ENCODE measurements around the gene OR7D2. TPM values are rescaled to one million over a fixed set of nuclear protein-coding genes. Genes with fewer than 3 reads are reported as not detected.

OR7D2 gene
- total RNA-seq, 4 donors from 2014 or later: 0.12 to 0.17 TPM; not detected in 2

DNA sequence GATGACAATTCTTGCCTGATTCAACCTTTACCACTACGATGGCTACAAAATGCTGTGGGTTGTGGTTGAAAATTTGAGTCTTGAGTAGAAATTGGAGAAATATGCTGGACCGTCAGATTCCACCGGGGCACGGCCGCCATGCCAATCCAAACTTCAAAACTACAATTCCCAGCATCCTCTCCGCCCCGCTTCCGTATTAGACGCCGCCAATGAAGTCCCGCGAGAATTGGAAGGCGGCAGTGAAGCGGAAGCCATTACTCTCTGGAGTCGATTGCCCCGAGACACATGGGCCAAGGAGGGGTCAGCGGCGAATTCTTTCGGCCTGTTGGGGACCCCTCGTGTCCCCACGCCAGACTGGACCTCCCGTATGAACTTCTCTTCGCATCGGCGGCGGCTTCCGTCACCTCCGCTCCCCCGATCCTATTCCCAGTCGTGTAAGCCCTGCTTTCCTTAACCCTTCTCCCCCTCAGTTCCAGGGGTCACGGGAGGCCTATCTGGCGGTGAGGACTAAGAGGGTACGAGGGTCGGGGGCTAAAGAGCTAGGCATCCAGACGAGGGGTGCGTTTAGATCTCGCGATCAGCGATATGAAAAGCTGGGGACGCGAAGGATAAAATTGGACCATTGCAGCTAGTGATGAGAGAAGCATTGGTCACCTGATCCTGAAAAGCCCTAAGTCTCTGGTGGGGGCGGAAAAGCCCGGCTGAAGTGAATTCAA lies 38.5 kb upstream of the OR7D2 start, which contains the start of gene ZNF317:
Gene ZNF317 (plus strand): TSS at position 239 of the 716 bp plus-strand sequence. CDS start 15,620 bp downstream, outside the sequence.
- peak; percentile 96 for ATAC-seq
- peak in 1 of 2 donors; percentile 28 for TF ChIP-seq POLR2A (IDR thresholded peaks at IDR 0.05)
- TF ChIP-seq POLR2AphosphoS5 (IDR thresholded peaks at IDR 0.05): peak; percentile 64
- TF ChIP-seq, protein P1, sequence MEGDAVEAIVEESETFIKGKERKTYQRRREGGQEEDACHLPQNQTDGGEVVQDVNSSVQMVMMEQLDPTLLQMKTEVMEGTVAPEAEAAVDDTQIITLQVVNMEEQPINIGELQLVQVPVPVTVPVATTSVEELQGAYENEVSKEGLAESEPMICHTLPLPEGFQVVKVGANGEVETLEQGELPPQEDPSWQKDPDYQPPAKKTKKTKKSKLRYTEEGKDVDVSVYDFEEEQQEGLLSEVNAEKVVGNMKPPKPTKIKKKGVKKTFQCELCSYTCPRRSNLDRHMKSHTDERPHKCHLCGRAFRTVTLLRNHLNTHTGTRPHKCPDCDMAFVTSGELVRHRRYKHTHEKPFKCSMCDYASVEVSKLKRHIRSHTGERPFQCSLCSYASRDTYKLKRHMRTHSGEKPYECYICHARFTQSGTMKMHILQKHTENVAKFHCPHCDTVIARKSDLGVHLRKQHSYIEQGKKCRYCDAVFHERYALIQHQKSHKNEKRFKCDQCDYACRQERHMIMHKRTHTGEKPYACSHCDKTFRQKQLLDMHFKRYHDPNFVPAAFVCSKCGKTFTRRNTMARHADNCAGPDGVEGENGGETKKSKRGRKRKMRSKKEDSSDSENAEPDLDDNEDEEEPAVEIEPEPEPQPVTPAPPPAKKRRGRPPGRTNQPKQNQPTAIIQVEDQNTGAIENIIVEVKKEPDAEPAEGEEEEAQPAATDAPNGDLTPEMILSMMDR (IDR thresholded peaks at IDR 0.05): no peak
- no peak for TF ChIP-seq EP300 (IDR thresholded peaks at IDR 0.05)

DNA sequence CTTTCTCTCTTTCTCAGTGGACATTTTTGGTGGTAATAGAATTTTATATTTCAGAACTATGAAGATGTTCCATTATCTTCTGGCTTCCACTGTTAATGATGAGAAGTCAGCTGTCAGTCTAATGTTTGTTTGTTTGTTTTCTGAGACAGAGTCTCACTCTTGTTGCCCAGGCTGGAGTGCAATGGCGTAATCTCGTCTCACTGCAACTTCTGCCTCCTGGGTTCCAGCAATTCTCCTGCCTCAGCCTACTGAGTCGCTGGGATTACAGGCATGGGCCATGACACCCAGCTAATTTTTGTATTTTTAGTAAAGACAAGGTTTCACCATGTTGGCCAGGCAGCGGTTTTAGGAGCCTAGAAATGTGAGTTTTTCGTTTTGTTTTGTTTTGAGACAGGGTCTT lies 33.9 kb upstream of the OR7D2 start:
- TF ChIP-seq, protein P1 (IDR thresholded peaks at IDR 0.05): no peak
- TF ChIP-seq EP300 (IDR thresholded peaks at IDR 0.05): no peak
- TF ChIP-seq POLR2AphosphoS5 (IDR thresholded peaks at IDR 0.05): no peak
- no peak for TF ChIP-seq POLR2A (IDR thresholded peaks at IDR 0.05)
- H3K27ac ChIP-seq: no peak overlapping the region
- H3K27me3 ChIP-seq: no peaks in the 10 kb centered on the region
- WGBS, 2 donors (ENCODE audit: low coverage in 1 of 2): 90 to 98% methylated on average over 3 to 5 of the region's 5 CpGs
- H3K4me3 ChIP-seq: no peak overlapping the region
- peaks cover 7 to 29% (median 11%) of the 10 kb centered on the region in 3 donors for H3K4me1 ChIP-seq
- H3K36me3 ChIP-seq: peaks cover 0 to 39% of the 10 kb centered on the region in 2 donors
- peaks cover 0 to 16% (median 0%) of the 10 kb centered on the region in 3 donors for H3K9me3 ChIP-seq
- ATAC-seq: no peak

More for the DNA sequence above, 38.5 kb upstream of the OR7D2 start, which contains the start of gene ZNF317:
- Histone ChIP-seq H3K4me3 (peak within 1 kb of the TSS; percentile 71 to 75), H3K4me1 (peaks cover 7 to 48% (median 11%) of the 10 kb centered on the region in 3 donors), H3K36me3 (peaks cover 0 to 10% of the 10 kb centered on the region in 2 donors), H3K27ac (peak within 1 kb of the TSS; percentile 64 to 92 (median 88)), H3K27me3 (peaks cover under 1% of the 10 kb centered on the region), H3K9me3 (peaks cover 0 to 7% (median 0%) of the 10 kb centered on the region in 3 donors)
- WGBS, 2 donors (ENCODE audit: low coverage in 1 of 2): 0 to 1% methylated on average over 19 to 30 of the region's 43 CpGs

DNA sequence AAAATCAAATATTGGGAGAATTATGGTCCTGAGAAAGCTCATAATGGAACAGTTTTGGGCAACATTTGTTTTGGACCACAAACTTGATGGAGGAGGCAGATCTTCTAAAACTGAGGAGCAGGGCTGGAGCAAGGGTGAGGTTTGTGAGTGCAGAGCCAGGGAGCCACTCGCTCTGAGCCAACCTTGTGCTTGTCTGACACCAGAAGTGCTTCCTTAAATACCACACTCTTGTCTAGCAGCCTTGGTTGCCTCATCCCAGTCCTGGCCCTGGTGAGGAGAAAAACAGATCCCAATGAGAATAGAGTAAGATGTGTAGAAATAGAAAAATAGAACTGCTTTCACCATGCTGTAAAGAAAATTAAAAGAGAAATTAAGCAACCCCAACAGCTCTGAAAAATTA lies 31.9 kb upstream of the OR7D2 start:
- no peak for ATAC-seq
- WGBS, 2 donors (ENCODE audit: low coverage in 1 of 2): 88 to 100% methylated on average over 1 of the region's 1 CpG
- TF ChIP-seq POLR2A (IDR thresholded peaks at IDR 0.05) (no peak), POLR2AphosphoS5 (IDR thresholded peaks at IDR 0.05) (no peak), EP300 (IDR thresholded peaks at IDR 0.05) (no peak)
- TF ChIP-seq, protein P1 (IDR thresholded peaks at IDR 0.05): no peak
- Histone ChIP-seq H3K36me3 (peaks cover 0 to 36% of the 10 kb centered on the region in 2 donors), H3K4me3 (no peak overlapping the region), H3K27ac (no peak overlapping the region), H3K4me1 (peaks cover 0 to 14% (median 5%) of the 10 kb centered on the region in 3 donors), H3K9me3 (peaks cover 0 to 16% (median 0%) of the 10 kb centered on the region in 3 donors), H3K27me3 (no peaks in the 10 kb centered on the region)

DNA sequence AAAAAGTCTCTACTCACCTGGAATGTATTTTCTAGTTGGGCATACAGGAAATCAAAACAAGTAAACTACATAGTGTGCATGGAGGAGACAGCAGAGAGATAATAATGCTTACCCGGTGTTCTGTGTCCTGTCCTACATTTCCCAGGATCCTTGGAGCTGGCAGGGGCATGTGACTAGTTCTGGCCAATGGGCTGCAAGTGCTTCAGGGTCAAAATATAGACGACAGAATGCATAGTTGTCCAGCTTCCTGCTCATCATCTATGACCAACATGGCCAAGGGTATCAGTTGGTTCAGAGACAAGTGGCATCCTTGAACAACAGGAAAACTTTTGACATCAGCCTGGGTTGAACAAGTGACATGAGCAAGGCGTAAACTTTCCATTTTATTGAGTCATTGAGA lies 30.1 kb upstream of the OR7D2 start:
- no peaks in the 10 kb centered on the region for H3K27me3 ChIP-seq
- ATAC-seq: no peak
- peaks cover 0 to 53% of the 10 kb centered on the region in 2 donors for H3K36me3 ChIP-seq
- H3K27ac ChIP-seq: no peak overlapping the region
- H3K4me3 ChIP-seq: no peak overlapping the region
- TF ChIP-seq POLR2AphosphoS5 (IDR thresholded peaks at IDR 0.05) (no peak), POLR2A (IDR thresholded peaks at IDR 0.05) (no peak), EP300 (IDR thresholded peaks at IDR 0.05) (no peak)
- TF ChIP-seq, protein P1 (IDR thresholded peaks at IDR 0.05): no peak
- peaks cover 0 to 24% (median 0%) of the 10 kb centered on the region in 3 donors for H3K9me3 ChIP-seq
- WGBS, 2 donors (ENCODE audit: low coverage in 1 of 2): 92 to 100% methylated on average over 2 to 3 of the region's 3 CpGs
- no peaks in the 10 kb centered on the region for H3K4me1 ChIP-seq

Measured in gastroesophageal sphincter (tissue), 4 donors.